A549 (cell line): ENCODE data around the gene DLK2. TPM values are rescaled to one million over a fixed set of nuclear protein-coding genes. Genes with fewer than 3 reads are reported as not detected.

Experiments
- ATAC-seq, 2 experiments: fragments of 200-7000 bp in 1 of 2; fragments of >200 bp in 1 of 2; cut with Nextera tagmentation in 1 of 2; cut with Tn5 transposase in 1 of 2; 3 replicates each; pipeline versions ENCODE4 v1.8.0 to v1.9.1; 2018 to 2020; ENCODE audit warnings: mild to moderate bottlenecking in 1 of 2, moderate library complexity in 1 of 2
- CTCF ChIA-PET: fragments of 300-600 bp; sonication (Branson Sonifier 250); formaldehyde crosslinking; extraction: SDS; loops from one replicate; lab custom pipeline; 2021; ENCODE audit warnings: antibody characterized with exemption, inconsistent platforms; lab: Yijun Ruan, JAX
- POLR2A ChIA-PET: fragments of 350-600 bp; formaldehyde crosslinking; extraction: SDS; loops from one replicate; lab custom pipeline; 2021; ENCODE audit warnings: antibody characterized with exemption, inconsistent platforms; lab: Yijun Ruan, JAX
- DNase-seq, 2 experiments: peaks; one replicate each; pipeline versions ENCODE4 v3.0.0 to v3.0.0-alpha.2; 2011 to 2016; ENCODE audit warnings: low read depth in 1 of 2, low spot score in 1 of 2
- FAIRE-seq: peaks from 2 replicates; lab custom pipeline; 2011; peaks lifted over from hg19 to GRCh38; lab: Jason Lieb, UNC
- H3K27ac ChIP-seq, 2 experiments: fragments of >200 bp; sonication (Bioruptor Twin); formaldehyde crosslinking; 3 replicates each; pipeline ENCODE4 v1.5.1; 2016 to 2017
- H3K4me1 ChIP-seq: fragments of >200 bp; sonication (Bioruptor Twin); formaldehyde crosslinking; 3 replicates; pipeline ENCODE4 v1.6.1; 2016
- H3K4me2 ChIP-seq: fragments of >200 bp; sonication (Bioruptor Twin); formaldehyde crosslinking; 3 replicates; pipeline ENCODE4 v1.6.1; 2016
- H3K4me3 ChIP-seq: fragments of >200 bp; sonication (Bioruptor Twin); formaldehyde crosslinking; 3 replicates; pipeline ENCODE4 v1.5.1; 2016
- H3K9me3 ChIP-seq: fragments of >200 bp; sonication (Bioruptor Twin); formaldehyde crosslinking; 3 replicates; pipeline ENCODE4 v1.6.1; 2016
- BHLHE40 ChIP-seq: IDR thresholded peaks from 2 replicates; pipeline ENCODE4 v1.6.1; 2012; ENCODE audit warnings: low read depth, low read length, inconsistent platforms
- CHD2 ChIP-seq: fragments of 150-350 bp; IDR thresholded peaks from 2 replicates; pipeline ENCODE4 v1.6.1; 2014; ENCODE audit warnings: low read length; ENCODE audit not compliant: partially characterized antibody
- EHF ChIP-seq: fragments of 250-450 bp; sonication (Bioruptor Pico); IDR thresholded peaks from 2 replicates; pipeline ENCODE4 v1.5.0; 2020; ENCODE audit warnings: mild to moderate bottlenecking
- FOSB ChIP-seq: fragments of 250-450 bp; sonication (Bioruptor Pico); IDR thresholded peaks from 2 replicates; pipeline ENCODE4 v1.5.0; 2020; ENCODE audit warnings: mild to moderate bottlenecking, moderate library complexity
- GATA3 ChIP-seq: IDR thresholded peaks from 2 replicates; pipeline ENCODE4 v1.6.1; 2012; ENCODE audit warnings: borderline replicate concordance
- HDAC2 ChIP-seq: fragments of 200-600 bp; sonication (generic); IDR thresholded peaks from 2 replicates; pipeline ENCODE4 v1.6.1; 2016
- HEYL ChIP-seq: fragments of 250-450 bp; sonication (Bioruptor Pico); IDR thresholded peaks from 2 replicates; pipeline ENCODE4 v1.8.0; 2021; ENCODE audit warnings: mild to moderate bottlenecking, moderate library complexity
- HOXA7 ChIP-seq: fragments of 250-450 bp; sonication (Bioruptor Pico); IDR thresholded peaks from 2 replicates; pipeline ENCODE4 v1.5.0; 2020; ENCODE audit warnings: mild to moderate bottlenecking, moderate library complexity
- HOXB5 ChIP-seq: fragments of 250-450 bp; sonication (Bioruptor Pico); IDR thresholded peaks from 2 replicates; pipeline ENCODE4 v1.5.0; 2020; ENCODE audit warnings: mild to moderate bottlenecking, moderate library complexity
- JUN ChIP-seq, 2 experiments: fragments of >200 bp; sonication (Bioruptor Twin); formaldehyde crosslinking; IDR thresholded peaks; 2 replicates in 1 of 2; 3 replicates in 1 of 2; pipeline ENCODE4 v1.6.1; 2016 to 2017
- JUNB ChIP-seq: fragments of >200 bp; sonication (Bioruptor Twin); formaldehyde crosslinking; IDR thresholded peaks from 2 replicates; pipeline ENCODE4 v1.6.1; 2016
- KDM5A ChIP-seq: fragments of 200-600 bp; sonication (generic); IDR thresholded peaks from 2 replicates; pipeline ENCODE4 v1.6.1; 2016; ENCODE audit warnings: antibody characterized with exemption, mild to moderate bottlenecking
- MAZ ChIP-seq: fragments of 150-350 bp; IDR thresholded peaks from 2 replicates; pipeline ENCODE4 v1.6.1; 2014; ENCODE audit warnings: antibody characterized with exemption, low read depth, low read length, borderline replicate concordance
- MYC ChIP-seq: IDR thresholded peaks from 2 replicates; pipeline ENCODE4 v1.6.1; 2012; ENCODE audit warnings: mild to moderate bottlenecking, inconsistent platforms, low read length, improper control_type of control experiment, borderline replicate concordance
- NFE2L2 ChIP-seq: fragments of 150-350 bp; conservative IDR thresholded peaks from 2 replicates; pipeline ENCODE4 v1.6.1; 2014; ENCODE audit warnings: low read length
- NPAS2 ChIP-seq: fragments of 250-450 bp; sonication (Bioruptor Pico); IDR thresholded peaks from 2 replicates; pipeline ENCODE4 v1.8.0; 2022; ENCODE audit warnings: mild to moderate bottlenecking, moderate library complexity, borderline replicate concordance
- POLR2AphosphoS2 ChIP-seq: conservative IDR thresholded peaks from 2 replicates; pipeline ENCODE4 v1.6.1; 2012; ENCODE audit warnings: low read length, improper control_type of control experiment, inconsistent platforms
- RFX5 ChIP-seq: fragments of 450-650 bp; IDR thresholded peaks from 2 replicates; pipeline ENCODE4 v1.7.1; 2014; ENCODE audit warnings: antibody characterized with exemption, mild to moderate bottlenecking, moderate library complexity
- SMC3 ChIP-seq: fragments of >200 bp; sonication (Bioruptor Twin); formaldehyde crosslinking; IDR thresholded peaks from 3 replicates; pipeline ENCODE4 v1.6.1; 2018; ENCODE audit warnings: inconsistent platforms
- ZSCAN20 ChIP-seq: fragments of 250-450 bp; sonication (Bioruptor Pico); IDR thresholded peaks from 2 replicates; pipeline ENCODE4 v1.8.0; 2022; ENCODE audit warnings: mild to moderate bottlenecking, moderate library complexity
- WGBS: methylation state at CpG from one replicate; pipeline ENCODE4 v1.1.6; 2017; ENCODE audit errors: missing lambda C conversion rate; 5-methylcytosine and 5-hydroxymethylcytosine counted together
- polyA plus RNA-seq, 4 experiments: library from polyadenylated mRNA; depleted of rRNA in 3 of 4; stranded (reverse); fragments of >200 nt; fragmentation: RNase III in 1 of 4; extraction: RNeasy Plus Mini Kit Qiagen cat#74134 plus additional on column Dnase treatment in 1 of 4; gene quantifications; 2 replicates in 3 of 4; 3 replicates in 1 of 4; pipeline ENCODE4 v1.2.3, GENCODE V29; 2011 to 2017
- TF ChIP-seq, protein P1 (sequence below): fragments of >200 bp; sonication (Bioruptor Twin); formaldehyde crosslinking; IDR thresholded peaks from 3 replicates; pipeline ENCODE4 v1.5.1; 2016
- TF ChIP-seq, protein P2 (sequence below): fragments of 150-350 bp; IDR thresholded peaks from 2 replicates; pipeline ENCODE4 v1.6.1; 2014; ENCODE audit warnings: low read depth, mild to moderate bottlenecking, low read length
- TF ChIP-seq, protein P3 (sequence below): fragments of >200 bp; sonication (Bioruptor Twin); formaldehyde crosslinking; IDR thresholded peaks from 2 replicates; pipeline ENCODE4 v1.6.1; 2016
- TF ChIP-seq, protein P4 (sequence below): fragments of 250-450 bp; sonication (Bioruptor Pico); IDR thresholded peaks from 2 replicates; pipeline ENCODE4 v1.5.0; 2021; ENCODE audit warnings: mild to moderate bottlenecking, moderate library complexity, borderline replicate concordance
- TF ChIP-seq, protein P5 (sequence below): fragments of 200-600 bp; sonication (generic); IDR thresholded peaks from 2 replicates; pipeline ENCODE4 v1.6.1; 2016; ENCODE audit warnings: antibody characterized with exemption, mild to moderate bottlenecking, moderate library complexity

DLK2 gene
- polyA plus RNA-seq, 2 of the 4 experiments (the other 2 are of a cell fraction), result 2.5 to 2.9 TPM

DNA sequence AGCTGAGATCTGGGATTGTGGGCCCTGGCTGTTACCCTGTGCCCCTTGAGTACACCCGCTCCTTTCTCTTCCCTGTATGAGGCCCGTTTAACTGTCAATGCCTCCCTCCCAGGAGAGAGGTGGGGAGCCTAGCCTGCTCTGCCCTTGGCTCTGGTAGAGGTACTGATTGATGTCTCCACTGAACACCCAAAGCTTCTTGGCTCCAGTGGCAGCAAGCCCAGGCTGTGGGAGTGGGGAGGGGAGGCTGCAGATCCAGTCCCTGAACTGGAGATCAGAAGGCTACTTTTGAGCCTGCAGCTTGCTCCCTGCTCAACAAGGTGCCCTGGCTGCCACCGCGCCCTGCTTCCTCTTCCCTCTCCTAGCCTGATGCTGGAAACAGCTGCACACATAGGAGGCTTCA is 47.3 kb upstream of the DLK2 start:
- H3K4me2 ChIP-seq, result no peak overlapping the region
- ATAC-seq (no peak), DNase-seq (no peak), FAIRE-seq (no peak)
- WGBS, result 100% methylated on average over 1 of the region's 4 CpGs
- H3K9me3 ChIP-seq, result no peaks in the 10 kb centered on the region
- POLR2A ChIA-PET, result interaction anchor here (0.5 to 1.1 kb wide), 3 partner anchors 45 to 133 kb away, joined by 3 read pairs; partner anchors contain the start of genes DLK2 and ZNF318
- TF ChIP-seq MAZ, result no peak
- no peak for TF ChIP-seq NPAS2 (CRISPR knock-in tag)
- no peak for TF ChIP-seq NFE2L2
- TF ChIP-seq HOXB5 (CRISPR knock-in tag), result no peak
- TF ChIP-seq HDAC2, result no peak
- TF ChIP-seq, protein P1, sequence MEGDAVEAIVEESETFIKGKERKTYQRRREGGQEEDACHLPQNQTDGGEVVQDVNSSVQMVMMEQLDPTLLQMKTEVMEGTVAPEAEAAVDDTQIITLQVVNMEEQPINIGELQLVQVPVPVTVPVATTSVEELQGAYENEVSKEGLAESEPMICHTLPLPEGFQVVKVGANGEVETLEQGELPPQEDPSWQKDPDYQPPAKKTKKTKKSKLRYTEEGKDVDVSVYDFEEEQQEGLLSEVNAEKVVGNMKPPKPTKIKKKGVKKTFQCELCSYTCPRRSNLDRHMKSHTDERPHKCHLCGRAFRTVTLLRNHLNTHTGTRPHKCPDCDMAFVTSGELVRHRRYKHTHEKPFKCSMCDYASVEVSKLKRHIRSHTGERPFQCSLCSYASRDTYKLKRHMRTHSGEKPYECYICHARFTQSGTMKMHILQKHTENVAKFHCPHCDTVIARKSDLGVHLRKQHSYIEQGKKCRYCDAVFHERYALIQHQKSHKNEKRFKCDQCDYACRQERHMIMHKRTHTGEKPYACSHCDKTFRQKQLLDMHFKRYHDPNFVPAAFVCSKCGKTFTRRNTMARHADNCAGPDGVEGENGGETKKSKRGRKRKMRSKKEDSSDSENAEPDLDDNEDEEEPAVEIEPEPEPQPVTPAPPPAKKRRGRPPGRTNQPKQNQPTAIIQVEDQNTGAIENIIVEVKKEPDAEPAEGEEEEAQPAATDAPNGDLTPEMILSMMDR, result no peak
- no peak for TF ChIP-seq JUN (IDR thresholded peaks at IDR 0.05)
- no peak for TF ChIP-seq JUNB
- TF ChIP-seq FOSB, result no peak
- no peak for TF ChIP-seq ZSCAN20 (CRISPR knock-in tag)
- TF ChIP-seq, protein P2, sequence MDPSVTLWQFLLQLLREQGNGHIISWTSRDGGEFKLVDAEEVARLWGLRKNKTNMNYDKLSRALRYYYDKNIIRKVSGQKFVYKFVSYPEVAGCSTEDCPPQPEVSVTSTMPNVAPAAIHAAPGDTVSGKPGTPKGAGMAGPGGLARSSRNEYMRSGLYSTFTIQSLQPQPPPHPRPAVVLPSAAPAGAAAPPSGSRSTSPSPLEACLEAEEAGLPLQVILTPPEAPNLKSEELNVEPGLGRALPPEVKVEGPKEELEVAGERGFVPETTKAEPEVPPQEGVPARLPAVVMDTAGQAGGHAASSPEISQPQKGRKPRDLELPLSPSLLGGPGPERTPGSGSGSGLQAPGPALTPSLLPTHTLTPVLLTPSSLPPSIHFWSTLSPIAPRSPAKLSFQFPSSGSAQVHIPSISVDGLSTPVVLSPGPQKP, result no peak
- TF ChIP-seq, protein P3, sequence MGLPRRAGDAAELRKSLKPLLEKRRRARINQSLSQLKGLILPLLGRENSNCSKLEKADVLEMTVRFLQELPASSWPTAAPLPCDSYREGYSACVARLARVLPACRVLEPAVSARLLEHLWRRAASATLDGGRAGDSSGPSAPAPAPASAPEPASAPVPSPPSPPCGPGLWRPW, result no peak
- no peak for TF ChIP-seq GATA3
- no peak overlapping the region for H3K27ac ChIP-seq
- CTCF ChIA-PET, result interaction anchor here (1.5 to 1.6 kb wide), 2 partner anchors 10 to 46 kb away, joined by 6 to 9 read pairs; no protein-coding TSS in a partner anchor
- no peaks in the 10 kb centered on the region for H3K4me1 ChIP-seq
- H3K4me3 ChIP-seq, result no peak overlapping the region

DNA sequence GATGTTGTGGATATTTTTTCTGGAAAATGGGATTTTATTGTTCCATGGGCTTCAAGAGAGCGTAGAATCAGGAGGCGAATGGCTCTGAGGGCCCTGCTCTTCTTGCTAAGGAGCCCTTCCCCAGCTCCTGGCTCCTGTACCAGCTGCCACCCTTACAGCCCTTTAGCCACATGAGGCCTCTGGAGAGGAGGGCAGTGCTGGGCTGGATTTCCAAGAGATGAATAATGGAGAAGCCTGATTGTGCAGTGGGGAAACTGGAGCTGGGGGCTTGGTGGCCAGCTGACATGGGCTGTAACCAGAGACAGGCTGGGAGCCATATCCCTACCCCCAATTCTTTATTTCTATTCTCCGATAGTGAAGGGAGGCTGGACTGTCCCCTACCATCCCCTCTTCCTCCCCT is 45.6 kb upstream of the DLK2 start:
- no peak for TF ChIP-seq POLR2AphosphoS2
- CTCF ChIA-PET, result interaction anchor here (0.5 to 1.8 kb wide), 7 partner anchors 13 to 314 kb away, joined by 3 to 5 read pairs (median 3); partner anchors contain the start of gene ABCC10
- Histone ChIP-seq H3K9me3 (no peaks in the 10 kb centered on the region), H3K4me2 (no peak overlapping the region), H3K27ac (no peak overlapping the region), H3K4me1 (peaks cover 7% of the 10 kb centered on the region), H3K4me3 (no peak overlapping the region)
- no peak for ATAC-seq
- WGBS, result 95% methylated on average over 3 of the region's 3 CpGs
- POLR2A ChIA-PET, result interaction anchor here (0.5 kb wide), 1 partner anchor 43 kb away, joined by 3 read pairs; no protein-coding TSS in a partner anchor
- no peak for FAIRE-seq
- no peak for DNase-seq

DNA sequence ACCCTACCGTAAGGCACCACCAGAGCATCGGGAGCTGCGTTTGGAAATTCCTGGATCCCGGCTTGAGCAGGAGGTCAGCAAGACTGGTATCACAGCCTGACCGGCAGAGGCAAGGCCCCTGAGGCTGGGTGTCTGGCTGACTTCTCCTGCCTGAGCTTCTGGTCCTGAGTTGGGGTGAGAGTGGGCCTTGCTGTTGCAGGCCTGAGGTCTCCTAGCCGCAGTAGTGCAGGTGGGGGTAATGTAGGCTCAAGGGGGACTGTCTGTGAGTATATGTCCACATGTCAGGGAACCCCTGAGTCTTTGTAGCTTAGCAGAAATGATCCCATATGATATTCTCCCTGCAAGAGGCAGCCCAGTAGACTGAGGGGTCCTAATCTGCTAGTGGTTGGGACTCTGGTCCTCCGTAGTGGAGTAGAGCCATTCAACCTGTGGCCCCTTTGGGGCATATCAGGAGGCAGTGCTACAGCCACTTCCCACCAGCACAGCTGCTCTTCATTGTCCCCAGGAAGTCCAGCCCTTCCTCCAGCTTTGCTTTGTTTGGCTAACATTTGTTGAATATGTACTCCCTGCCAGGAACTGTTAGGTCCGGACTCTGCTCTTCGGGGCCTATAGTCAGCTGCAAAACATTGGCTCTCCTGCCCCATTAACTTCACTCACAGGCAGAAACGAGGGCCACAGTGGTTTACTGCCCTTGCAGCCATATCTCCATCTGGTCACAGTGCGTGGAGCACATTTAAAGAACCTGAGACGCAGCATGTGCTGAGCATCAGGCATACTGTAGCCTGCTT is 43.9 kb upstream of the DLK2 start:
- Histone ChIP-seq H3K4me3 (no peak overlapping the region), H3K4me2 (no peak overlapping the region), H3K27ac (no peak overlapping the region), H3K9me3 (no peaks in the 10 kb centered on the region), H3K4me1 (peaks cover 16% of the 10 kb centered on the region)
- WGBS, result 90% methylated on average over 8 of the region's 12 CpGs
- ATAC-seq, result no peak
- CTCF ChIA-PET, result interaction anchor here (7.1 kb wide), 1 partner anchor 8 kb away, joined by 79 read pairs; the partner anchor contains the start of gene LRRC73
- POLR2A ChIA-PET, result no interaction called here
- no peak for FAIRE-seq
- no peak for DNase-seq
- no peak for TF ChIP-seq RFX5
- TF ChIP-seq, protein P4, sequence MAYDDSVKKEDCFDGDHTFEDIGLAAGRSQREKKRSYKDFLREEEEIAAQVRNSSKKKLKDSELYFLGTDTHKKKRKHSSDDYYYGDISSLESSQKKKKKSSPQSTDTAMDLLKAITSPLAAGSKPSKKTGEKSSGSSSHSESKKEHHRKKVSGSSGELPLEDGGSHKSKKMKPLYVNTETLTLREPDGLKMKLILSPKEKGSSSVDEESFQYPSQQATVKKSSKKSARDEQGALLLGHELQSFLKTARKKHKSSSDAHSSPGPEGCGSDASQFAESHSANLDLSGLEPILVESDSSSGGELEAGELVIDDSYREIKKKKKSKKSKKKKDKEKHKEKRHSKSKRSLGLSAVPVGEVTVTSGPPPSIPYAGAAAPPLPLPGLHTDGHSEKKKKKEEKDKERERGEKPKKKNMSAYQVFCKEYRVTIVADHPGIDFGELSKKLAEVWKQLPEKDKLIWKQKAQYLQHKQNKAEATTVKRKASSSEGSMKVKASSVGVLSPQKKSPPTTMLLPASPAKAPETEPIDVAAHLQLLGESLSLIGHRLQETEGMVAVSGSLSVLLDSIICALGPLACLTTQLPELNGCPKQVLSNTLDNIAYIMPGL, result no peak
- TF ChIP-seq CHD2, result no peak
- no peak for TF ChIP-seq JUNB
- no peak for TF ChIP-seq GATA3
- no peak for TF ChIP-seq BHLHE40
- no peak for TF ChIP-seq EHF (CRISPR knock-in tag)
- TF ChIP-seq SMC3, result no peak
- TF ChIP-seq, protein P5, sequence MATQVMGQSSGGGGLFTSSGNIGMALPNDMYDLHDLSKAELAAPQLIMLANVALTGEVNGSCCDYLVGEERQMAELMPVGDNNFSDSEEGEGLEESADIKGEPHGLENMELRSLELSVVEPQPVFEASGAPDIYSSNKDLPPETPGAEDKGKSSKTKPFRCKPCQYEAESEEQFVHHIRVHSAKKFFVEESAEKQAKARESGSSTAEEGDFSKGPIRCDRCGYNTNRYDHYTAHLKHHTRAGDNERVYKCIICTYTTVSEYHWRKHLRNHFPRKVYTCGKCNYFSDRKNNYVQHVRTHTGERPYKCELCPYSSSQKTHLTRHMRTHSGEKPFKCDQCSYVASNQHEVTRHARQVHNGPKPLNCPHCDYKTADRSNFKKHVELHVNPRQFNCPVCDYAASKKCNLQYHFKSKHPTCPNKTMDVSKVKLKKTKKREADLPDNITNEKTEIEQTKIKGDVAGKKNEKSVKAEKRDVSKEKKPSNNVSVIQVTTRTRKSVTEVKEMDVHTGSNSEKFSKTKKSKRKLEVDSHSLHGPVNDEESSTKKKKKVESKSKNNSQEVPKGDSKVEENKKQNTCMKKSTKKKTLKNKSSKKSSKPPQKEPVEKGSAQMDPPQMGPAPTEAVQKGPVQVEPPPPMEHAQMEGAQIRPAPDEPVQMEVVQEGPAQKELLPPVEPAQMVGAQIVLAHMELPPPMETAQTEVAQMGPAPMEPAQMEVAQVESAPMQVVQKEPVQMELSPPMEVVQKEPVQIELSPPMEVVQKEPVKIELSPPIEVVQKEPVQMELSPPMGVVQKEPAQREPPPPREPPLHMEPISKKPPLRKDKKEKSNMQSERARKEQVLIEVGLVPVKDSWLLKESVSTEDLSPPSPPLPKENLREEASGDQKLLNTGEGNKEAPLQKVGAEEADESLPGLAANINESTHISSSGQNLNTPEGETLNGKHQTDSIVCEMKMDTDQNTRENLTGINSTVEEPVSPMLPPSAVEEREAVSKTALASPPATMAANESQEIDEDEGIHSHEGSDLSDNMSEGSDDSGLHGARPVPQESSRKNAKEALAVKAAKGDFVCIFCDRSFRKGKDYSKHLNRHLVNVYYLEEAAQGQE, result no peak
- TF ChIP-seq MYC, result no peak
- no peak for TF ChIP-seq HEYL
- TF ChIP-seq HOXA7, result no peak
- TF ChIP-seq KDM5A, result no peak
- TF ChIP-seq HOXB5 (CRISPR knock-in tag), result no peak
